ENCODE data around the gene COPS4. TPM values are rescaled to one million over a fixed set of nuclear protein-coding genes. Genes with fewer than 3 reads are reported as not detected.

The COPS4 gene
- total RNA-seq, 1 donor from 2014 or later: 27.6 TPM

- DNase-seq (ENCODE audit: low read depth): no peak
- H3K27me3 ChIP-seq (ENCODE audit: control insufficient read depth, insufficient read depth, low read length): no peaks in the 10 kb centered on the region
- TF ChIP-seq CTCF (IDR thresholded peaks at IDR 0.05; ENCODE audit: insufficient read depth, low read length, poor library complexity, severe bottlenecking): no peak
- H3K36me3 ChIP-seq (ENCODE audit: control insufficient read depth, insufficient read depth, low read length): no peaks in the 10 kb centered on the region
- H3K4me3 ChIP-seq (ENCODE audit: low read depth, low read length): no peak overlapping the region
Measured at GRCh38 chr4:83093060-83093640, 58.2 kb downstream of the COPS4 start.

- Histone ChIP-seq H3K27me3 (ENCODE audit: control insufficient read depth, insufficient read depth, low read length) (no peaks in the 10 kb centered on the region), H3K4me3 (ENCODE audit: low read depth, low read length) (no peak overlapping the region), H3K36me3 (ENCODE audit: control insufficient read depth, insufficient read depth, low read length) (no peaks in the 10 kb centered on the region)
- TF ChIP-seq CTCF (IDR thresholded peaks at IDR 0.05; ENCODE audit: insufficient read depth, low read length, poor library complexity, severe bottlenecking): no peak
- DNase-seq (ENCODE audit: low read depth): no peak
Measured at GRCh38 chr4:83096397-83096796, 61.4 kb downstream of the COPS4 start.

GRCh38 chr4:83104991-83105390 lies 70.0 kb downstream of the COPS4 start:
- TF ChIP-seq CTCF (IDR thresholded peaks at IDR 0.05; ENCODE audit: insufficient read depth, low read length, poor library complexity, severe bottlenecking): no peak
- Histone ChIP-seq H3K27me3 (ENCODE audit: control insufficient read depth, insufficient read depth, low read length) (no peaks in the 10 kb centered on the region), H3K36me3 (ENCODE audit: control insufficient read depth, insufficient read depth, low read length) (no peaks in the 10 kb centered on the region), H3K4me3 (ENCODE audit: low read depth, low read length) (no peak overlapping the region)
- DNase-seq (ENCODE audit: low read depth): no peak

- H3K27me3 ChIP-seq (ENCODE audit: control insufficient read depth, insufficient read depth, low read length): no peaks in the 10 kb centered on the region
- no peak for DNase-seq (ENCODE audit: low read depth)
- H3K36me3 ChIP-seq (ENCODE audit: control insufficient read depth, insufficient read depth, low read length): no peaks in the 10 kb centered on the region
- no peak for TF ChIP-seq CTCF (IDR thresholded peaks at IDR 0.05; ENCODE audit: insufficient read depth, low read length, poor library complexity, severe bottlenecking)
- no peak overlapping the region for H3K4me3 ChIP-seq (ENCODE audit: low read depth, low read length)
Measured at GRCh38 chr4:83107631-83108030, 72.6 kb downstream of the COPS4 start.

- Histone ChIP-seq H3K36me3 (ENCODE audit: control insufficient read depth, insufficient read depth, low read length) (no peaks in the 10 kb centered on the region), H3K4me3 (ENCODE audit: low read depth, low read length) (no peak overlapping the region), H3K27me3 (ENCODE audit: control insufficient read depth, insufficient read depth, low read length) (no peaks in the 10 kb centered on the region)
- DNase-seq (ENCODE audit: low read depth): no peak
- no peak for TF ChIP-seq CTCF (IDR thresholded peaks at IDR 0.05; ENCODE audit: insufficient read depth, low read length, poor library complexity, severe bottlenecking)
Measured at GRCh38 chr4:83108101-83108861, 73.3 kb downstream of the COPS4 start.
